HUES48 (cell line): ENCODE results near the gene ATF6.
"Not testable (repeated sequence)": the region's sequence is repeated elsewhere in the genome, so short reads cannot be mapped to it uniquely, and the experiment has no call there.

Experiments used
- H3K27ac ChIP-seq: one replicate; pipeline ENCODE4 v1.7.0; 2013; ENCODE audit warnings: low read depth, low read length, inconsistent platforms
- H3K27me3 ChIP-seq: 2 replicates; pipeline ENCODE4 v1.6.1; 2013; ENCODE audit warnings: mild to moderate bottlenecking, low read length; ENCODE audit not compliant: control insufficient read depth, insufficient read depth
- H3K36me3 ChIP-seq: 2 replicates; pipeline ENCODE4 v1.6.1; 2013; ENCODE audit warnings: low read length; ENCODE audit not compliant: control insufficient read depth, insufficient read depth
- H3K4me1 ChIP-seq: 2 replicates; pipeline ENCODE4 v1.6.1; 2013; ENCODE audit warnings: mild to moderate bottlenecking, low read length; ENCODE audit not compliant: control insufficient read depth, insufficient read depth
- H3K4me3 ChIP-seq: 2 replicates; pipeline ENCODE4 v1.5.1; 2013; ENCODE audit warnings: mild to moderate bottlenecking, low read depth, low read length
- H3K9ac ChIP-seq: 2 replicates; pipeline ENCODE4 v1.6.1; 2013; ENCODE audit warnings: mild to moderate bottlenecking, low read depth, low read length, moderate library complexity
- H3K9me3 ChIP-seq: 2 replicates; pipeline ENCODE4 v1.6.1; 2013; ENCODE audit warnings: low read length; ENCODE audit not compliant: control insufficient read depth, insufficient read depth

Gene ATF6

GRCh38 chr1:161816201-161816600 is 50.1 kb downstream of the ATF6 start:
- no peaks in the 10 kb centered on the region for H3K27me3 ChIP-seq
- no peaks in the 10 kb centered on the region; the same call in 1 of the 2 replicates for H3K36me3 ChIP-seq
- no peaks in the 10 kb centered on the region for H3K4me1 ChIP-seq
- H3K27ac ChIP-seq = no peak overlapping the region
- no peak overlapping the region for H3K9ac ChIP-seq
- H3K4me3 ChIP-seq = no peak overlapping the region
- H3K9me3 ChIP-seq = no peaks in the 10 kb centered on the region

DNA sequence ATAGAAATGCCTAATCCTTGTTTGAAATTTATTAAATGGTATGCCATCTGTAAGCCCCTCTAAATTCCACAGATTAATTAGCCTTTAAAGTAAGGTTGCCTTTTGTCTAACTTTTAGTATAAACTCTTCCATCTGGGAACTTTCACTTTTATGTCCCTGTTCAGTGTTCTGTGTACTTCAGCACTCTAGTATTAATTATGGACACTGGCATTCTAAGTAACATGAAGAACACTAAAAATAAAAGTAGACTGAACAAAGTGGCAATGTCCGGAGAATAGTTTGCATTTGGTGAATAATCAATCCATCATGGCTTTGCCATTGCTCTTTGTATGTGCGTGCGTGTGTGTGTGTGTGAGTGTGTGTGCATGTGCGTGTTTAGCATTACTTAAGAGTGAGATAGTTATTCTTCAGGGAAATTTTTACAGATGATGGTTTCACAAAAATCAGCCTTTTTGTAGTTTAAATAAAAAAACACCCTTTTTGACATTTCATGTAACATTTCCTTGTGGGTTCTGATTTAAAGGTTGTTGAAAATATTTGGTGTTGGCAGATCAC is 51.1 kb downstream of the ATF6 start:
- Histone ChIP-seq H3K27me3 (no peaks in the 10 kb centered on the region), H3K4me3 (no peak overlapping the region), H3K27ac (no peak overlapping the region), H3K9ac (no peak overlapping the region), H3K4me1 (no peaks in the 10 kb centered on the region), H3K9me3 (no peaks in the 10 kb centered on the region), H3K36me3 (no peaks in the 10 kb centered on the region; the same call in none of the 2 replicates)

DNA sequence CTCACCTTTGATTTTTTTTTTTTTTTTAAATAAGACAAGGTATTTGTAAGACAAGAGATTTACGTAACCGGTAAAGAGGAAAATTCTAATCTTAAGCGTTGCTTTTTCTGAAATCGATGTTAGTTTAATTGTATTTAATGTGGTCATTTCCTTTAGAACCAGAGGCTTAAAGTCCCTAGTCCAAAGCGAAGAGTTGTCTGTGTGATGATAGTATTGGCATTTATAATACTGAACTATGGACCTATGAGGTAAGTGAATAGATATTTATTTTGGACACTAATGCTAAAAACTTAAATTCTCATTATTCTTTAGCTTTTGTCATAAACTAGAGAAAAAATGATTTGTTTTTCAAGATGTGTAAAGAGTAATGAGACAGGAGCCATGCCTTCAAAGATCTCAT is 54.8 kb downstream of the ATF6 start:
- H3K27me3 ChIP-seq = no peaks in the 10 kb centered on the region
- H3K4me3 ChIP-seq = no peak overlapping the region
- no peak overlapping the region for H3K9ac ChIP-seq
- H3K4me1 ChIP-seq = no peaks in the 10 kb centered on the region
- H3K36me3 ChIP-seq = no peaks in the 10 kb centered on the region; the same call in none of the 2 replicates
- H3K27ac ChIP-seq = no peak overlapping the region
- H3K9me3 ChIP-seq = no peaks in the 10 kb centered on the region

- H3K9ac ChIP-seq = no peak overlapping the region
- H3K27me3 ChIP-seq = no peaks in the 10 kb centered on the region
- H3K4me3 ChIP-seq = no peak overlapping the region
- H3K36me3 ChIP-seq = no peaks in the 10 kb centered on the region; the same call in none of the 2 replicates
- H3K4me1 ChIP-seq = no peaks in the 10 kb centered on the region
- no peaks in the 10 kb centered on the region for H3K9me3 ChIP-seq
- H3K27ac ChIP-seq = no peak overlapping the region
Observed at GRCh38 chr1:161824618-161825017, 58.5 kb downstream of the ATF6 start.

- Histone ChIP-seq H3K9me3 (no peaks in the 10 kb centered on the region), H3K27me3 (no peaks in the 10 kb centered on the region), H3K4me3 (no peak overlapping the region), H3K27ac (no peak overlapping the region), H3K36me3 (no peaks in the 10 kb centered on the region; the same call in none of the 2 replicates), H3K4me1 (no peaks in the 10 kb centered on the region), H3K9ac (no peak overlapping the region)
Observed at GRCh38 chr1:161825831-161826230, 59.7 kb downstream of the ATF6 start.

DNA sequence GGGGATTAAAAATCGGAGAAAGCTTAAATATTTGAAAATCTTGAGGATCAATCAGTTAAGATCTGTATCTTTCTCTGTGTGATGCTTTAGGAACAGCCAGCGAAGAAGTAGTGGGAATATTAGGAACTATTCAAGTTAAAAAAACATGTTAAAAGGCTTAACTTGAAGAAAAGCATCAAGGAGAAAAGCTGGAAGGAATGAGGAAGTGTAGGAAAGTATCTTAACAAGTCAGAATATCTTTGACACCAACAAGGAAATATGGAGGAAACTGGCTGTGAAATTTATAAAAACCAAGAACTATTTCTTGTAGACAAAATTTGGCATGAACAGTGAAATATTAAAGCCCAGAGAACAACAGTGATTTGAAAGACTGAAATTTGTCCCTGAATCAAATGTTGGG is 60.4 kb downstream of the ATF6 start:
- Histone ChIP-seq H3K9me3 (no peaks in the 10 kb centered on the region), H3K36me3 (no peaks in the 10 kb centered on the region; the same call in 1 of the 2 replicates), H3K27ac (no peak overlapping the region), H3K27me3 (no peaks in the 10 kb centered on the region), H3K9ac (no peak overlapping the region), H3K4me3 (no peak overlapping the region), H3K4me1 (no peaks in the 10 kb centered on the region)

- H3K9ac ChIP-seq = no peak overlapping the region
- H3K27me3 ChIP-seq = no peaks in the 10 kb centered on the region
- no peak overlapping the region for H3K27ac ChIP-seq
- no peaks in the 10 kb centered on the region for H3K36me3 ChIP-seq
- H3K4me3 ChIP-seq = no peak overlapping the region
- H3K9me3 ChIP-seq = no peaks in the 10 kb centered on the region
- no peaks in the 10 kb centered on the region for H3K4me1 ChIP-seq
Observed at GRCh38 chr1:161827786-161828185, 61.7 kb downstream of the ATF6 start.

DNA sequence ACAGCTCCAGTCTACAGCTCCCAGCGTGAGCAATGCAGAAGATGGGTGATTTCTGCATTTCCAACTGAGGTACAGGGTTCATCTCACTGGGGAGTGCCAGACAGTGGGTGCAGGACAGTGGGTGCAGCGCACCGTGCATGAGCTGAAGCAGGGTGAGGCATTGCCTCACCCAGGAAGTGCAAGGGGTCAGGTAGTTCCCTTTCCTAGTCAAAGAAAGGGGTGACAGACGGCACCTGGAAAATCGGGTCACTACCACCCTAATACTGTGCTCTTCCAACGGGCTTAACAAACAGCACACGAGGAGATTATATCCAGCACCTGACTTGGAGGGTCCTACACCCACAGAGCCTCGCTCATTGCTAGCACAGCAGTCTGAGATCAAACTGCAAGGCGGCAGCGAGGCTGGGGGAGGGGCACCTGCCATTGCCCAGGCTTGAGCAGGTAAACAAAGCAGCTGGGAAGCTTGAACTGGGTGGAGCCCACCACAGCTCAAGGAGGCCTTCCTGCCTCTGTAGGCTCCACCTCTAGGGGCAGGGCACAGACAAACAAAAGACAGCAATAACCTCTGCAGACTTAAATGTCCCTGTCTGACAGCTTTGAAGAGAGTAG is 66.3 kb downstream of the ATF6 start:
- H3K4me1 ChIP-seq, H3K36me3 ChIP-seq, H3K27me3 ChIP-seq, H3K9me3 ChIP-seq, H3K27ac ChIP-seq, H3K4me3 ChIP-seq, H3K9ac ChIP-seq: not testable (repeated sequence)

DNA sequence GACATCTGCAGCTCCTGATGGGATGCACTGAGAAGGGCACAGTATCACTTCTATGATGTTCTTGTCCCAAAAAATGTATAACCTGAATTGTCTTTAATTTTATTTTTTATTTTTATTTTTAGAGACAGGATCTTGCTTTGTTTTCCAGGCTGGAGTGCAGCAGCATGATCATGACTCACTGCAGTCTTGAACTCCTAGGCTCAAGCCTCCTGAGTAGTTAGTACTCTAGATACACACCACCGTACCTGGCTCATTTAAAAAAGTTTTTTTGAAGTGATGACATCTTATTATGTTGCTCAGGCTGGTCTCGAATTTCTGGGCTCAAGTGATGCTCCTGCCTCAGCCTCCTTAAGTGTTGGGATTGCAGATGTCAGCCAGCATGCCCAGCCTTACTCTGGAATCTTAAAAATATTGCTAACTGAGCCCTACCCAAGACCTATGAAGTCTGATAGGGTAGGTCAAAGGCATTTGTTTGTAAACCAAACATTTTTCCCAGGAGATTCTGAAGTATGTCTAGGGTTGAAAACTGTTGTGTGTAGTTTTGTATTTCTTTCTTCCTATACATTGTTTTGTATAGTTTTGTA is 68.9 kb downstream of the ATF6 start:
- Histone ChIP-seq H3K27me3 (no peaks in the 10 kb centered on the region), H3K27ac (no peak overlapping the region), H3K9ac (no peak overlapping the region), H3K4me3 (no peak overlapping the region), H3K4me1 (no peaks in the 10 kb centered on the region), H3K9me3 (no peaks in the 10 kb centered on the region), H3K36me3 (no peaks in the 10 kb centered on the region; the same call in 1 of the 2 replicates)

- Histone ChIP-seq H3K4me3 (no peak overlapping the region), H3K27ac (no peak overlapping the region), H3K36me3 (no peaks in the 10 kb centered on the region; the same call in 1 of the 2 replicates), H3K9me3 (no peaks in the 10 kb centered on the region), H3K27me3 (no peaks in the 10 kb centered on the region), H3K9ac (no peak overlapping the region), H3K4me1 (no peaks in the 10 kb centered on the region)
Observed at GRCh38 chr1:161836018-161836417, 69.9 kb downstream of the ATF6 start.

DNA sequence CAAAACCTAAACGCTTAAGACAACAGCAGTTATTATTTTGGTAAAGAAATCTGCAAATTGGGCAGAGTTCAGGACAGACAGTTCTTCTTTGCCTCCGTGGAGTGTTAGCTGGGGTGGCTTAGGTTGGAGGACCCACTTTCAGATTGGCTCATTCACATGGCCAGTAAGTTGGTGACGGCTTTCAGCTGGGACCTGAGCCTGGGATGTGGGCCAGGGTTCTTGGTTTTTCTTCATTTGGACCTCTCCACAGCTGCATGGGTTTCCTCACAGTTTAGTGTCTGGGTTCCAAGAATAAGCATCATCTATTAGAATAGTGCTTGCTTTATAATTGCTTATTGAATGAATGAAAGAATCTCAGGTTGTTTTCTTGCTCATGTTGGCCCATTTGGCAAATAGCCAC is 72.2 kb downstream of the ATF6 start:
- no peaks in the 10 kb centered on the region; the same call in 1 of the 2 replicates for H3K36me3 ChIP-seq
- H3K9ac ChIP-seq = no peak overlapping the region
- no peaks in the 10 kb centered on the region for H3K9me3 ChIP-seq
- no peaks in the 10 kb centered on the region for H3K27me3 ChIP-seq
- no peak overlapping the region for H3K4me3 ChIP-seq
- H3K27ac ChIP-seq = no peak overlapping the region
- no peaks in the 10 kb centered on the region for H3K4me1 ChIP-seq
